Stimulated activated CD8-positive, alpha-beta memory T cell treated with anti-CD3 and anti-CD28 coated beads, Interleukin-2, amount 100 ng/mL, for 1 hour (primary cell): ENCODE results near the gene ZNF556.
"Not testable (repeated sequence)": the region's sequence is repeated elsewhere in the genome, so short reads cannot be mapped to it uniquely, and the experiment has no call there.

ENCODE experiments used
- DNase-seq, 2 donors: peaks; one replicate each; pipeline ENCODE4 v3.0.0-alpha.2; 2020; ENCODE audit warnings: low read depth in 2 of 2

Gene ZNF556

GRCh38 chr19:2853015-2853606 lies 14.0 kb upstream of the ZNF556 start:
- DNase-seq, result no peak

GRCh38 chr19:2854849-2855248 lies 12.3 kb upstream of the ZNF556 start:
- no peak for DNase-seq

- no peak for DNase-seq
Measured at GRCh38 chr19:2856457-2857050, 10.6 kb upstream of the ZNF556 start.

GRCh38 chr19:2858864-2859263 lies 8.3 kb upstream of the ZNF556 start:
- no peak for DNase-seq

- DNase-seq, result no peak
Measured at GRCh38 chr19:2863816-2864215, 3.3 kb upstream of the ZNF556 start.

GRCh38 chr19:2865334-2866100 lies 1.6 kb upstream of the ZNF556 start:
- DNase-seq, result no peak

GRCh38 chr19:2866495-2867024 lies 575 bp upstream of the ZNF556 start:
- DNase-seq, result no peak

- no peak for DNase-seq
Measured at GRCh38 chr19:2869618-2870017, 2.5 kb downstream of the ZNF556 start.

- DNase-seq, result not testable (repeated sequence)
Measured at GRCh38 chr19:2872175-2872574, 5.0 kb downstream of the ZNF556 start.

GRCh38 chr19:2877398-2878331 lies 10.5 kb downstream of the ZNF556 start:
- no peak for DNase-seq

- DNase-seq, result no peak
Measured at GRCh38 chr19:2883686-2884439, 16.7 kb downstream of the ZNF556 start.

- no peak for DNase-seq
Measured at GRCh38 chr19:2885736-2886135, 18.6 kb downstream of the ZNF556 start.

GRCh38 chr19:2887391-2887914 lies 20.3 kb downstream of the ZNF556 start:
- DNase-seq, result no peak

- DNase-seq, result peak in 1 of 2 donors; percentile 38
Measured at GRCh38 chr19:2888731-2889224, 21.6 kb downstream of the ZNF556 start.

GRCh38 chr19:2890531-2890930 lies 23.4 kb downstream of the ZNF556 start:
- DNase-seq, result not testable (repeated sequence)

GRCh38 chr19:2896694-2897093 lies 29.6 kb downstream of the ZNF556 start:
- no peak for DNase-seq

GRCh38 chr19:2900296-2901252 lies 33.4 kb downstream of the ZNF556 start, which contains the start of gene ZNF57:
TSS of gene ZNF57 (plus strand) at chr19:2900928. CDS start at chr19:2901046, 118 bp downstream.
- DNase-seq, result peak; percentile 93 to 96

GRCh38 chr19:2902590-2903218 lies 35.6 kb downstream of the ZNF556 start:
- no peak for DNase-seq

- DNase-seq, result not testable (repeated sequence)
Measured at GRCh38 chr19:2903326-2903725, 36.2 kb downstream of the ZNF556 start.
